Calu3 (cell line): ENCODE data around the gene CCT5. TPM values are rescaled to one million over a fixed set of nuclear protein-coding genes. Genes with fewer than 3 reads are reported as not detected.
A peak's percentile ranks its signal among the peaks of the same experiment; 100 is the strongest.

Source experiments
- Bru-seq: library from RNA; stranded (reverse); fragments of 400-500 nt; gene quantifications from one replicate; lab custom pipeline; 2021; lab: Mats Ljungman, UMichigan
- BruChase-seq, 2 experiments: library from RNA; stranded (reverse); fragments of 400-500 nt; gene quantifications; one replicate each; lab custom pipeline; 2021; lab: Mats Ljungman, UMichigan
- BruUV-seq: library from RNA; stranded (reverse); fragments of 400-500 nt; replicated peaks from 2 replicates; lab custom pipeline; 2021; lab: Mats Ljungman, UMichigan
- CTCF ChIA-PET: fragments of 300-600 bp; sonication (Branson Sonifier 250); formaldehyde crosslinking; loops from one replicate; lab custom pipeline; 2022; ENCODE audit warnings: antibody characterized with exemption; lab: Charles Lee
- DNase-seq: peaks from one replicate; pipeline ENCODE4 v3.0.0; 2022
- H3K27ac Mint-ChIP-seq: one replicate; pipeline ENCODE4 v1.8.0; 2022; ENCODE audit warnings: mixed read lengths; ENCODE audit not compliant: unreplicated experiment
- H3K27me3 Mint-ChIP-seq: one replicate; pipeline ENCODE4 v1.8.0; 2022; ENCODE audit warnings: mixed read lengths; ENCODE audit not compliant: unreplicated experiment
- H3K36me3 Mint-ChIP-seq: one replicate; pipeline ENCODE4 v1.8.0; 2022; ENCODE audit warnings: mild to moderate bottlenecking, moderate library complexity, mixed read lengths; ENCODE audit not compliant: insufficient read depth, unreplicated experiment
- H3K4me1 Mint-ChIP-seq: one replicate; pipeline ENCODE4 v1.8.0; 2022; ENCODE audit warnings: mild to moderate bottlenecking, low read depth, mixed read lengths; ENCODE audit not compliant: unreplicated experiment
- H3K4me3 Mint-ChIP-seq: one replicate; pipeline ENCODE4 v1.8.0; 2022; ENCODE audit warnings: mild to moderate bottlenecking, low read depth, moderate library complexity, mixed read lengths; ENCODE audit not compliant: unreplicated experiment
- H3K9me3 Mint-ChIP-seq: one replicate; pipeline ENCODE4 v1.8.0; 2022; ENCODE audit warnings: low read depth, mixed read lengths; ENCODE audit not compliant: unreplicated experiment
- CTCF ChIP-seq: fragments of 200-600 bp; IDR thresholded peaks from one replicate; pipeline ENCODE4 v1.8.0; 2022; ENCODE audit warnings: antibody characterized with exemption; ENCODE audit not compliant: unreplicated experiment
- intact Hi-C: fragments of 100-400 bp; cut with micrococcal nuclease; formaldehyde crosslinking; loops from one replicate; pipeline ENCODE4 v1.10.0; 2022; ENCODE audit not compliant: unreplicated experiment
- long read RNA-seq: library from polyadenylated mRNA; stranded (forward); transcript quantifications from one replicate; pipeline ENCODE4 v2.0.0, GENCODE V29; 2022
- total RNA-seq: library from RNA; stranded (reverse); gene quantifications from 2 replicates; pipeline ENCODE4 v1.2.3, GENCODE V29; 2022

The CCT5 gene
- 404 and 410 TPM in 2 replicates for total RNA-seq
- percentile 97 among the genes with signal in this experiment for Bru-seq, nascent RNA
- BruChase-seq, experiment 1, labeled RNA remaining after a 6-hour chase: percentile 99 among the genes with signal in this experiment
- BruChase-seq, experiment 2, labeled RNA remaining after a 2-hour chase: percentile 97 among the genes with signal in this experiment
- long read RNA-seq, transcript CCT5-201 (11 exons, 3,675 nt): major isoform, 911 of 967 reads
- long read RNA-seq, transcript CCT5-213 (10 exons, 1,728 nt): minor isoform, 5 of 967 reads
- long read RNA-seq, partial matches to known transcripts: 21 of 967 reads
- long read RNA-seq, other reads (novel, unspliced or antisense): 25 of 967 reads

GRCh38 chr5:10249948-10250805 is at the start of gene CCT5:
Gene CCT5, plus strand, starts transcription at chr5:10250280. Its CDS starts 61 bp downstream, at chr5:10250341.
- intact Hi-C loops: loop anchor here (2.0 kb wide), 1 partner anchor 59 kb away; no protein-coding TSS in a partner anchor
- peak; percentile 86 for DNase-seq
- no peaks in the 10 kb centered on the region for H3K9me3 Mint-ChIP-seq
- H3K27ac Mint-ChIP-seq: peak within 1 kb of the TSS; percentile 89
- peaks cover 68% of the 10 kb centered on the region for H3K36me3 Mint-ChIP-seq
- BruUV-seq: TSS peak; percentile 34
- H3K4me3 Mint-ChIP-seq: peak within 1 kb of the TSS; percentile 86
- no peak for TF ChIP-seq CTCF
- H3K27me3 Mint-ChIP-seq: no peaks in the 10 kb centered on the region
- H3K4me1 Mint-ChIP-seq: peaks cover 25% of the 10 kb centered on the region
- CTCF ChIA-PET: interaction anchor here (0.6 kb wide), 2 partner anchors 37 to 561 kb away, joined by 4 to 7 read pairs; no protein-coding TSS in a partner anchor

GRCh38 chr5:10201223-10201868 is 48.7 kb upstream of the CCT5 start:
- no peaks in the 10 kb centered on the region for H3K36me3 Mint-ChIP-seq
- no TSS peak for BruUV-seq
- no peaks in the 10 kb centered on the region for H3K27me3 Mint-ChIP-seq
- intact Hi-C loops: no loop called here
- peaks cover 2% of the 10 kb centered on the region for H3K9me3 Mint-ChIP-seq
- no peaks in the 10 kb centered on the region for H3K4me1 Mint-ChIP-seq
- no peak for TF ChIP-seq CTCF
- H3K27ac Mint-ChIP-seq: no peak overlapping the region
- no peak overlapping the region for H3K4me3 Mint-ChIP-seq
- CTCF ChIA-PET: no interaction called here
- no peak for DNase-seq

- peaks cover 2% of the 10 kb centered on the region for H3K9me3 Mint-ChIP-seq
- no peaks in the 10 kb centered on the region for H3K36me3 Mint-ChIP-seq
- peak overlapping the region; percentile 23 for H3K27ac Mint-ChIP-seq
- no peak for TF ChIP-seq CTCF
- H3K27me3 Mint-ChIP-seq: no peaks in the 10 kb centered on the region
- CTCF ChIA-PET: no interaction called here
- BruUV-seq: no TSS peak
- no peak overlapping the region for H3K4me3 Mint-ChIP-seq
- H3K4me1 Mint-ChIP-seq: no peaks in the 10 kb centered on the region
- no peak for DNase-seq
- intact Hi-C loops: no loop called here
These were observed 47.8 kb upstream of the CCT5 start for GRCh38 chr5:10202089-10202910.
